ENCODE measurements around the gene DAP.
"Not testable (repeated sequence)": the region's sequence is repeated elsewhere in the genome, so short reads cannot be mapped to it uniquely, and the experiment has no call there.

The DAP gene

DNA sequence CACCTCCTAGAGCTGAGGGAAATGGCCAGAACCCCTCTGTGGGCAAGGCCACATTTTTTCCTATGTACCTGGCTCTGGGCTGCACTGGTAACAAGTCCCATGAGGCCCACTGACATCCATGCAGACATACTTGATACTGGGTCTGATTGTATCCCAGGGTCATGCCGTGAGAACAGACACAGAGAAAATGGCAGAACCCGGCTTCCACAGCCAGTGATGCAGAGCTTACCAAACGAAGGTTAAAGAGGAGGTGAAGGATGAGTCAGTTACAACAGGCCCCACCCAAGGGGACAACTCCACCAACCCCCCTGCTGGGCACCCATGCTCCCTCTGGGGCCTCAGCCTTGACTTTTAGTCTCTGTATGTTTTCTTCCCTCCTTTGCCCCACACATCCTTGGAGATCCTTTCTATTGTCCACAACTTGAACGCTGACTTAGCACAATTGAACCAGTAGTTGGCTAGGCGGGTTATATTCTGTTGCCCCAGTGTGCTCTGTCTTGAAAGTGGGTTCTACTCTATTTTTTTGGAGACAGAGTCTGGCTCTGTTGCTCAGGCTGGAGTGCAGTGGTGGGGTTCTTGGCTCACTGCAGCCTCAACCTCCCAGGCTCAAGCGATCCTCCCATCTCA, 93.5 kb downstream of the DAP start:
- no peak for DNase-seq

DNA sequence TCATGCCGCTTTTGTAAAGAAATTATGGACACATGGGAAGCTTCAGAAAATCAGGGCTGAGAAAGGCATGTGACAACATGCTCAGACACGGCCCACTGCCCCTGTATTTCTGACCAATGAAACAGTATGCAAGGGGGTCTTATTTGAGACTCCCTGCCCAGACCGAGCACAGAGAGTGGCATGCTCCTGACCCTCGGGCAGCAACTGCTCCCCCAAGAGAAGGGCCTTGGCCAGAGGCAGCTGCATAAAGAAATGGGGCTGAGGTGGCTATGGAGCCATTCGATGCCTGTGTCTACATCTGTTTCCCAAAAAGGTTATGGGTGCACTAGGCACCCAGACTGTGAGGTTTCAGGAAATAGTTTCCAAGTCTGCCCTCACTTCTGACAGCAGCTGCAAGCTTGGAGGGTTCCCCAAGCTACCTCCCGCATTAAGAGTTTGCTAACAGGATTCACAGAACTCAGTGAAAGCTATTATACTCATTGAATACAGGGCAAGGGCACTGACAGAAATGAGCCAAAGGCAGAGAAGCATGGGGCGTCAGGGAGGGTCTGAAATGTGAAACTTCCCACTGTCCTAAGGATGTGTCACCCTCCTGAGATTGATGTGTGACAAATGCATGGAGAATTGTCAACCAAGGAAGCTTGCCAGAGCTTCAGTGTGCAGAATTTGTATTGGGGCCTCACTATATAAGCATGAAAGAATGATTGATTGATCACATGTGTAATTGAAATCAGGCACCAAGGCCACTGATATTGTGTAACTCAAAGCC, 94.3 kb downstream of the DAP start:
- no peak for DNase-seq

DNA sequence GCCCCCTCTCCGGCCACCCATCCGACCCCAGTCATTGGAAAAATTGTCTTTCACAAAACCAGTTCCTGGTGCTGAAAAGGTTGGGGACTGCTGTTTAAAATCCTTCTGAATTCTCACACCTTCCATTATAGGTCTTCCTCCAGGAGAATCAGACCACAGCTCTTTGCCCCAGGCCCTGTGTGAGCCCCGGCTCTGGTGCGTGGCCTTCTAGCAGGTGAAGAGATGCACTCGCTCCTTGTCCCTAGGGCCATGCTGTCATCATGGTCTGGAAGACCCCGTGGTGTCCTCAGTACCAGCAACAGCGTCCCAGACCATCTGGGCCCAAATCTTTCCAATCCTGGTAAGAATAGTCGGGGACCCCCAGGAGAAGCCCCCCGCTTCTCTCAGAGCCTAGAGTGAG, 95.2 kb downstream of the DAP start:
- DNase-seq, result no peak

DNA sequence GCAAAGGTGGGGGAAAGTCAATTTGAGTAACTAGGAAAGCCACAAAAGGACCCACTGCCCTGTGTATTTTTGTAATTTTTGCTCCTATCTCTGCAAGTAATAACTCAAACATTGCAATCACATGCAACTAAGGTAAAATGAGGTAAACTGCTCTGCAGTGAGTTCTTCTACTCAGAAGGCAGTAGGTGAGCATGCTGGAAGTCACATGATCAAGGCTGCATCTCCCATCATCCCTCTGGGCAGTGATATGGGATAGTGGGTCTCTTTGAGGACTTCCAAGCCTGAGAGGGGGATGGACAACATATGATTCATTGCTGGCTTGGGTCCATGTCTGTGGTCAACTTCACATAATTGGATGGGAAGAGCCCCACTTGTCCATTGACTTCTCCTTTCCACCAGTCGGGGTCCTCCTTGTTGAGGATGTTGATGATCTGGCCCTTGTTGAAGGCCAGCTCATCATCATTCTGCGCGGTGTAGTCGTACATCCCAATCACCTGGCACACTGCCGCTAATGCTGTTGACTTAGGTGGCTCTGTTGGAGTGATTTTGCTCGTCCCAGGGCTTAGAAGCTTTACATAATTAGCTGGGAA, 96.8 kb downstream of the DAP start:
- not testable (repeated sequence) for DNase-seq

DNA sequence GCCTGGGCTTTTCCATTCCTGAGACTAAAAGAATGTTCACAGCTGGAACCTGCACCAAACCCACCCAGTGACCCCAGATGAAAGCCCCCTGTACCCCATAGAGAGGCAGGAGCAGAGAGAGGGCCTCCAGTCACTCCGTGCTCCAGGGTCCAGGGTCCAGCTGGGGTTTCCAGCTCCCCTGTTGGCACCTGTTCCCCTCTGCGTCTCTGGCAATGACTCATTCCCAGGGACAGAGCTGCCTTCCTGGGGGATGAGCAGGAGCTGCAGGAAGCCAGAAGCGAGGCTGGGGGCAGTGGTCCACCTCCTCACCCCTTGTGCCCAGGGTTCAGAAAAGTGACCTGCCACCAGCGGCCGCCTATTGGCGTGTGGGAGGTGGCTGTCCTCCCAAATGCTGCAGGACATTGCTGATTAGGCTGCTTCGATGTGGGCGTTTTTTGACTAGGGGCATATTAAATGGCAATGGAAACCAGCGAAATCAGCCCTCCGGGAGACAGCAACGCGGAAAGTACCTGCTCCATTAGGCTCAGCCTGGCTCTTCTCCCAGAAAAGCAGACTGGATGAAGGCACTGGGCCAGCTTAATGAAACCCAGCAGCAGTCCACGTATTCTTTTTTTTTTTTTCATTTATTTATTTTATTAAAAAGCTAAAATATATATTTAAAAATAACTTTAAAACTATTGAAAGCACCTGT, 97.4 kb downstream of the DAP start:
- DNase-seq, result no peak

GRCh38 chr5:10662661-10663488, 98.2 kb downstream of the DAP start:
- DNase-seq, result no peak

- DNase-seq, result no peak
Measured at GRCh38 chr5:10662083-10662482, 99.0 kb downstream of the DAP start.

DNA sequence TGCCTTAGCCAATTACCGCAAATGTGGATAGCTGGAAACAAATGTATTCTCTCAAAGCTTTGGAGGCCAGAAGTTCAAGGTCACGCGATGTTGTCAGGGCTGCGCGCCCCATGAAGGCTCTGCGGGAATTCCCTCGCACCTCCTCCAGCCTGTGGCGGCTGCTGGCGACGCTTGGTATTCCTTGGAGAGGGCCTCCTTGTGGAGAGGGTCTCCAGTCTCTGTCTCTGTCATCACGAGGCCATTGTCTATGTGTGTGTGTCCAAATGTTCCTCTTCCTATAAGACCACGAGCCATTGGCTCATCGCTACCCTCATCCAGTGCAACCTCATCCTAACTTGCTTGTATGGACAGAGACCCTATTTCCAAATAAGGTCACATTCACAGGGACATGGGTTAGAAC, 99.6 kb downstream of the DAP start:
- no peak for DNase-seq

GRCh38 chr5:10660720-10661387, 100.2 kb downstream of the DAP start:
- no peak for DNase-seq

DNA sequence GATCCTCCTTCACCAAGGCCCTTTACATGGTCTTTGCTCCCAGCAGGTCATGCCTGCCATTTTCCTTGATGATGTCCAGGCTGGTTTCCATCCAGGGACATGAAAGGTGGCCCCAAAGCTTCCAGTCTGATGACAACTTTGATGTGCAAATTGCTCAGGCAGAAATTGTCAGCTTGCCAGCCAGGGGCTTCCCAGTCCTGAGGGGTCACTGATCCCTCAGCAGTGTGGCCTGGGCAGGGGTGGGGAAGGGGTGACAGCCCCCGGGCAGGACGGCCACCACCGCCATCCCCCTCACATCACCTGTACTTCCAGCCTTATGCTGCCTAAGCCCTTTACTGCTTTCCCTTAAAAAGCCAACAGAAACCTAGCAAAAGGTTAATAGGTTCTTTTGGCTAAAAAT, 100.9 kb downstream of the DAP start:
- no peak for DNase-seq

GRCh38 chr5:10658265-10658664, 102.8 kb downstream of the DAP start:
- DNase-seq, result no peak

- no peak for DNase-seq
Measured at GRCh38 chr5:10655972-10656830, 104.8 kb downstream of the DAP start.

DNA sequence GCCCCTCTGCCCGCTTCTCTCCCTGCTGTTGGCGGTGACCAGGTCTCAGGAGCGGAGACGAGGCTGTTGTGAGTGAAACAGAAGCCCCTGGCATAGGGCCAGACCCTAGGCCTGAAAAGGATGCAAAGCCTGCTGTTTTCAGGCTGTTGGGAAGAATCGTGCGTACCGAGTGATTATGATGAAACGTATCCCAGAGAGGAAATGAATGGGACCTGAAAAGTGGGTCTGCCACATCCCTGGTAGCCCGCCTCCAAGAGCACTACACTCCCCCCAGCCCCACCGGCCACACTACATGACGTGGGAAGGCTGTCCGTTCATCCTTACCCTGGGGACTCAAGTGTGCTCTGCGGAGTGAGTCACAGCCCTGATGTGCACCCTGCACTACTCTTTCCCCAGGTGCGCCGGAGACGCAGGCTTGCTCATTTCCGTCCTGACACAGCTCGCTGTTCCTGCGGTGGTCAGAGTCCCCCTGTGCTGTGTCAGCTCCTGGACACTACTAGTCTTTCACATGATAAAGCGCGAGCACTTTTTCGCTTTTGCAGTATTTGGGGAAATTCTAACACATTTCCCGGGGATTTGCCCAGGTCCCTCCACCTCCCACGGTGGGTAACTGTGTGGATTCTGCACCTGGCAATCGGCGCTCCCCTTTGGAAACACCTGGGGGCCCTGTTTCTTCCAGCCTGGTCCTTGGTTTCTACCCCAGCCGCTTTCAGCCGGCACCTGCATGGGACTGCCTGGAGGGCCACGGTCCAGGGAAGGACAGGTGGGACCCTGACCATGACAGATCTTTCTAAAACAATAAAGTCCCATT, 105.7 kb downstream of the DAP start:
- no peak for DNase-seq

- DNase-seq, result no peak
Measured at GRCh38 chr5:10654566-10654965, 106.5 kb downstream of the DAP start.

DNA sequence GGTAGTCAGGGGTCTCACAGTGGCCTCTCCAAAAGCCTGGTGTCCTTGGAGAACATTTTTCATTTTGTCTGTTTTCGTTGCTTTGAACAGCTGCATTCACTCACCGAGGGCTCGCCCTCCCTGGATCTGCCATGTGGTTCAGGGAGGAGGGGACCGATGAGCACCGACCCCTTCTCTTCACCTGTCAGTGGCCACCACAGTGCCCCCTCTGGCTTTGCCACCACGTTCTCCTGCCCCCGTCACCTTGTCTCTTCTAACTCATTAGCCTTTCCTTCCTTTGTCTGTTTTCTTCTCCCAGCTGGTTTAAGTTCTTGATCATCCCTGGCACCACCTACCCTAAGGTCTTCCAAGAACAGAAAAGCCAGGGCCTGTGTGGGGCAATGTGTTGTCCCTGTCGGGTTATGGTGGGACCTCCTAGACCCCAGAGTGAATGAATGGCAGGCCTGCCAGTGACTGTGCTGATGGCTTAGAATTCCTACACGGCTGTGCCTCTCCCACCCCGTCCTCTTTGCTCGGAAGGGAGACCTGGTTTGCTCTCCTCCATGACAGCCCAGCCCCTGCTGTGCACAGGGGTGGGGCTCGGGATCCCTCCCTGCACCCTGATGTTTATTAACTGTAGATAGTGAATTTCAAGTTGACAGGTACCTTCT, 107.2 kb downstream of the DAP start:
- DNase-seq, result no peak

GRCh38 chr5:10653043-10653442, 108.0 kb downstream of the DAP start:
- DNase-seq, result no peak

DNA sequence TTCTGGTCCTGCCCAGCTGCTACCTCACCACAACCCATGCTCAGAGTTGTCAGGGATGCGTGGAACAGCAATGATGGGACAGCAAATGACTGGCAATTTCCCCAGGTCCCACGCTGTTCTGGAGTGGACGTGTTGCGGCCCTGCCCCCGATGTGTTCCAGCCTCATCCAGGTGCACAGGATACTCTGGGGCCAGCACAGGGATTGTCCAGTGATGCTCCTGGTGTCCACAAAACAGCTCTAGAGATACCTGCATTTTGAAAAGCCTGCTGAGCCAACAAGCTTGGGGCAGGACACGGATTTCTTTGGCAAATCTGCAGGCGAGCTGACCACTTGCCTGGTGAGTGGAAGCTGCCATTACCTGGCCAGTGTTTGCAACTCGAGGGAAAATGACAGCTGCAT, 108.4 kb downstream of the DAP start:
- DNase-seq, result no peak

DNA sequence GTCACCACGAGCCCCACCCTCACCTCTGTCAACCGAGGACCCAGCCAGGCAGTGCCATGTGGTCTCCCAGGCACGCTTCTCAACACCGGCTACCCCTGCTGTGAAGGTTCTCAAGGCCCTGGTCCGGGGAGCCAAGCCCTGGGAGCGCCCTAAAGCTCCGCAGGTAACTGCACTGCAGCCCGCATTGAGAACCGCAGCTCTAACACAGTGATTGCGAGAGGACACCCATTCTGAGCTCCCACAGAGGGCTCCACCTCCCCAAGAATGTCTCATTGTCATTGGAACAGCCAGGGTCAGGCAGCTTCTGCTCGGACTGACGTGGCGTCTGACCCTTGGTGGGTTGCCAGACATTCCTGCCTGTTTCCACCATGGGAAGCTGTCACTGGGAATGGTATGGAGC, 108.9 kb downstream of the DAP start:
- no peak for DNase-seq

DNA sequence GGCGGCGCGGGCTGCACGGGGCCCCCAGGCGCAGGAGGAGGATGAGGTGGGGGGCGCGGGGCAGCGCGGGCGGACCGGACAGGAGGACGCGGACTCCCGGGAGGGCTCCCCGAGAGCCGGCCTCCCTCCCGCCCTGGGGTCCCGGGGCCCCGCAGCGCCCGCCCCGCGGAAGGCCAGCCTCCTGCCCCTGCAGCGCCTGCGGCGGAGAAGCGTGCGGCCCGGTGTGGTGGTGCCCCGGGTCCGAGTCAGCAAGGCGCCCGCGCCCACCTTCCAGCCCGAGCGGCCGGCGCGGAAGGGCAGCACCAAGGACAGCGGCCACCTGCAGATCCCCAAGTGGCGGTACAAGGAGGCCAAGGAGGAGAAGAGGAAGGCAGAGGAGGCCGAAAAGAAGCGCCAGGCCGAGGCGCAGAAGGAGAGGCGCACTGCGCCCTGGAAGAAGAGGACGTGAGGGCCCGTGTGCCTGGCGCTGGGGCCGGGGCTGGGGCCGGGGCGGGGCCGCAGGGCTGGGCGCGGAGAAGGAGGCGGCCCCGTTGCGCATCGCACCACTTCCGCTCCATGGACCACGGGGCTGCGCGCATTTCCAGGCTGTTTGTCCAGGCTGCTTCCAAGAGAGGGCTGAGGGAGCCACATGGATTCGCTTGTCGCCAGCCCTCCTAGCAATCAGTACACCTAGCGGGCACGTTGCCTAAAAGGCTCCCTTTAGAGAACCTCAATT, 111.2 kb downstream of the DAP start:
- no peak for DNase-seq

All from KG1 (cell line).